ENCODE results near the gene C19orf67. TPM values are rescaled to one million over a fixed set of nuclear protein-coding genes. Genes with fewer than 3 reads are reported as not detected.

Gene C19orf67
- total and polyA plus RNA-seq, 2 of the 4 experiments (the other 2 are of a cell fraction), result not detected

- H3K18ac ChIP-seq (ENCODE audit: low read depth, low read length), result no peak overlapping the region
- intact Hi-C loops (cut with micrococcal nuclease) (loop anchor here (2.0 kb wide), 1 partner anchor 47 kb away; the partner anchor contains the start of gene ASF1B), in situ Hi-C loops (cut with MboI; ENCODE audit: low sequenced_read_pairs) (loop anchor here (25.0 kb wide), 1 partner anchor 328 kb away; the partner anchor contains the start of genes C19orf53 and MRI1), dilution Hi-C loops (cut with HindIII; ENCODE audit: low sequenced_read_pairs, unreplicated experiment) (no loop called here)
- peak overlapping the region; percentile 61; the same call in 1 of the 2 replicates for H3K27ac ChIP-seq (ENCODE audit: insufficient read depth, low read length)
- H3K23ac ChIP-seq (ENCODE audit: low read depth, low read length), result peak overlapping the region; percentile 80; the same call in 1 of the 2 replicates
- no peak overlapping the region for H2BK15ac ChIP-seq (ENCODE audit: low read depth, low read length)
- WGBS, 2 experiments (ENCODE audit: extremely low coverage in 2 of 2, insufficient read length in 1 of 2), result 0% methylated on average over 69 of the region's 142 CpGs; no CpG with 5 or more reads in 1 of the 2 experiments
- H2AFZ ChIP-seq (replicated peaks; ENCODE audit: low read length, poor library complexity), result peak overlapping the region; percentile 87
- no peak overlapping the region for H2AK5ac ChIP-seq (ENCODE audit: low read depth, low read length)
- no peaks in the 10 kb centered on the region for H3K27me3 ChIP-seq (ENCODE audit: control insufficient read depth, insufficient read depth, low read length)
- peak overlapping the region; percentile 70; the same call in 1 of the 2 replicates for H3K9ac ChIP-seq (ENCODE audit: low read depth, low read length)
- H4K8ac ChIP-seq (ENCODE audit: low read depth in 2 of 2, low read length in 2 of 2), result no peak overlapping the region
- no peaks in the 10 kb centered on the region for H3K4me1 ChIP-seq (ENCODE audit: control insufficient read depth, insufficient read depth, low read length)
- H3K56ac ChIP-seq (ENCODE audit: extremely low read depth, insufficient read depth, low read length), result peak overlapping the region; percentile 16; the same call in 1 of the 2 replicates
- H3K9me1 ChIP-seq (ENCODE audit: insufficient read depth, low read length), result no peaks in the 10 kb centered on the region
- H2BK20ac ChIP-seq (ENCODE audit: low read depth, low read length), result no peak overlapping the region
- H3K14ac ChIP-seq (replicated peaks; ENCODE audit: low read depth, low read length), result no peak overlapping the region
- peaks cover 8% of the 10 kb centered on the region for H3K9me3 ChIP-seq (ENCODE audit: control insufficient read depth, insufficient read depth, low read length)
- ChIA-PET POLR2A (ENCODE audit: unreplicated experiment) (no interaction called here), CTCF (no interaction called here)
- H4K5ac ChIP-seq (ENCODE audit: low read depth, low read length), result no peak overlapping the region
- H3K4ac ChIP-seq (ENCODE audit: low read depth, low read length), result no peak overlapping the region
- no peak overlapping the region for H2BK120ac ChIP-seq (ENCODE audit: low read depth, low read length)
- H3K4me2 ChIP-seq (ENCODE audit: low read depth, low read length), result peak overlapping the region; percentile 63
- H4K91ac ChIP-seq (ENCODE audit: insufficient read depth, low read depth, low read length), result no peak overlapping the region
- peak overlapping the region; percentile 75 for H2AK9ac ChIP-seq (replicated peaks; ENCODE audit: low read depth, low read length, poor library complexity)
- peaks cover 12% of the 10 kb centered on the region for H3K36me3 ChIP-seq (ENCODE audit: control insufficient read depth, insufficient read depth, low read length)
- TF ChIP-seq NFE2L2 (IDR thresholded peaks at IDR 0.05; ENCODE audit: low read depth, low read length) (no peak), MAZ (IDR thresholded peaks at IDR 0.05; ENCODE audit: borderline replicate concordance, low read depth, low read length) (no peak), SMC3 (IDR thresholded peaks at IDR 0.05; ENCODE audit: low read depth, low read length) (no peak), POLR2A (IDR thresholded peaks at IDR 0.05; ENCODE audit: low read depth, low read length) (no peak), USF2 (IDR thresholded peaks at IDR 0.05; ENCODE audit: low read depth, low read length) (no peak), BHLHE40 (IDR thresholded peaks at IDR 0.05; ENCODE audit: low read depth, low read length) (no peak), MXI1 (IDR thresholded peaks at IDR 0.05; ENCODE audit: borderline replicate concordance, low read depth, low read length) (no peak), FOS (IDR thresholded peaks at IDR 0.05; ENCODE audit: low read depth, low read length) (no peak), ELK1 (IDR thresholded peaks at IDR 0.05; ENCODE audit: borderline replicate concordance, low read depth, low read length) (no peak), CHD1 (IDR thresholded peaks at IDR 0.05; ENCODE audit: low read depth, low read length) (no peak), RFX5 (IDR thresholded peaks at IDR 0.05; ENCODE audit: low read depth, low read length) (no peak), MAFK (IDR thresholded peaks at IDR 0.05; ENCODE audit: low read depth, low read length) (no peak), RCOR1 (IDR thresholded peaks at IDR 0.05; ENCODE audit: insufficient replicate concordance, low read length) (no peak), CTCF (conservative IDR thresholded peaks at IDR 0.05; ENCODE audit: low read depth, low read length) (no peak)
- peak; percentile 74 for DNase-seq
- peaks cover 7% of the 10 kb centered on the region for H4K20me1 ChIP-seq (ENCODE audit: insufficient read depth, low read length)
- peak; percentile 27 for ATAC-seq (ENCODE audit: low read depth)
- H2BK5ac ChIP-seq (ENCODE audit: low read depth, low read length, poor library complexity, severe bottlenecking), result peak overlapping the region; percentile 65
- H3K79me1 ChIP-seq (ENCODE audit: low read depth in 1 of 2, low read length in 2 of 2), result peaks cover 0 to 6% of the 10 kb centered on the region in 2 experiments; a peak in 2 of 4 replicates
- peak overlapping the region; percentile 62 for H3K4me3 ChIP-seq (ENCODE audit: insufficient read depth, low read depth, low read length)
- no TSS peak for BruUV-seq (replicated peaks)
These were observed 4.3 kb upstream of the C19orf67 start for GRCh38 chr19:14089662-14090508.

All from IMR-90 (cell line).